NB4 (cell line): ENCODE measurements around the gene AQR.
"Not testable (repeated sequence)": the region's sequence is repeated elsewhere in the genome, so short reads cannot be mapped to it uniquely, and the experiment has no call there.

Experiments
- DNase-seq: peaks from one replicate; pipeline ENCODE4 v3.0.0; 2010; ENCODE audit warnings: low read depth
- H3K4me3 ChIP-seq: one replicate; pipeline ENCODE4 v1.5.1; 2011; ENCODE audit warnings: mild to moderate bottlenecking, low read depth, low read length, moderate library complexity
- CTCF ChIP-seq: IDR thresholded peaks from one replicate; pipeline ENCODE4 v1.5.1; 2012; ENCODE audit warnings: low read depth, low read length
- MAX ChIP-seq: IDR thresholded peaks from 2 replicates; pipeline ENCODE4 v1.6.1; 2011; ENCODE audit warnings: low read depth, low read length
- MYC ChIP-seq: IDR thresholded peaks from 2 replicates; pipeline ENCODE4 v1.6.1; 2011; ENCODE audit warnings: low read depth, low read length
- POLR2A ChIP-seq: IDR thresholded peaks from 2 replicates; pipeline ENCODE4 v1.6.1; 2011; ENCODE audit warnings: mild to moderate bottlenecking; ENCODE audit not compliant: insufficient read length; ENCODE audit errors: extremely low read depth

AQR gene

GRCh38 chr15:34818526-34818925, 151.0 kb downstream of the AQR start:
- TF ChIP-seq MYC, result no peak
- no peak for TF ChIP-seq POLR2A
- no peak for TF ChIP-seq MAX
- TF ChIP-seq CTCF, result no peak
- H3K4me3 ChIP-seq, result no peak overlapping the region
- no peak for DNase-seq

GRCh38 chr15:34815836-34816235, 153.7 kb downstream of the AQR start:
- TF ChIP-seq CTCF (no peak), MAX (no peak), POLR2A (no peak)
- no peak overlapping the region for H3K4me3 ChIP-seq
- DNase-seq, result no peak

GRCh38 chr15:34813446-34814190, 155.9 kb downstream of the AQR start:
- TF ChIP-seq POLR2A (no peak), MYC (no peak), MAX (no peak), CTCF (no peak)
- DNase-seq, result no peak
- H3K4me3 ChIP-seq, result no peak overlapping the region

GRCh38 chr15:34812868-34813365, 156.6 kb downstream of the AQR start:
- DNase-seq, H3K4me3 ChIP-seq: not testable (repeated sequence)

- TF ChIP-seq MYC (no peak), MAX (no peak), POLR2A (no peak), CTCF (no peak)
- H3K4me3 ChIP-seq, result no peak overlapping the region
- DNase-seq, result no peak
Measured at GRCh38 chr15:34812369-34812768, 157.2 kb downstream of the AQR start.

GRCh38 chr15:34810443-34811129, 159.0 kb downstream of the AQR start:
- no peak for DNase-seq
- H3K4me3 ChIP-seq, result no peak overlapping the region
- TF ChIP-seq POLR2A, result no peak
- TF ChIP-seq MAX, result no peak
- no peak for TF ChIP-seq CTCF
- no peak for TF ChIP-seq MYC
